GM21447 (cell line): ENCODE results near the gene KLHL40.

Source experiments
- ATAC-seq: cut with Tn5 transposase; IDR thresholded peaks from one replicate; pipeline ENCODE4 v1.9.1; 2021; ENCODE audit not compliant: unreplicated experiment

Gene KLHL40

GRCh38 chr3:42685363-42685881 lies at the start of gene KLHL40:
Gene KLHL40, plus strand, starts transcription at chr3:42685537. Its CDS starts 82 bp downstream, at chr3:42685619.
- no peak for ATAC-seq

GRCh38 chr3:42637001-42637400 lies 48.3 kb upstream of the KLHL40 start:
- no peak for ATAC-seq

GRCh38 chr3:42638339-42638842 lies 46.9 kb upstream of the KLHL40 start:
- ATAC-seq, result no peak

GRCh38 chr3:42639192-42639591 lies 46.1 kb upstream of the KLHL40 start:
- ATAC-seq, result no peak

- ATAC-seq, result no peak
Observed at GRCh38 chr3:42640129-42640528, 45.2 kb upstream of the KLHL40 start.

GRCh38 chr3:42640771-42641370 lies 44.5 kb upstream of the KLHL40 start:
- ATAC-seq, result no peak

GRCh38 chr3:42647821-42648459 lies 37.4 kb upstream of the KLHL40 start:
- no peak for ATAC-seq

GRCh38 chr3:42649006-42649405 lies 36.3 kb upstream of the KLHL40 start:
- ATAC-seq, result no peak

- ATAC-seq, result no peak
Observed at GRCh38 chr3:42649783-42650182, 35.6 kb upstream of the KLHL40 start.

GRCh38 chr3:42651248-42652091 lies 33.9 kb upstream of the KLHL40 start:
- no peak for ATAC-seq

- ATAC-seq, result peak; percentile 33
Observed at GRCh38 chr3:42652251-42652610, 33.1 kb upstream of the KLHL40 start.

GRCh38 chr3:42652611-42653302 lies 32.6 kb upstream of the KLHL40 start:
- peak; percentile 75 for ATAC-seq

- no peak for ATAC-seq
Observed at GRCh38 chr3:42653303-42653559, 32.1 kb upstream of the KLHL40 start.

- ATAC-seq, result no peak
Observed at GRCh38 chr3:42653560-42654330, 31.6 kb upstream of the KLHL40 start, which contains the start of gene ZBTB47. Gene ZBTB47, plus strand, starts transcription at chr3:42653697. Its CDS starts 4,659 bp downstream, at chr3:42658356.

GRCh38 chr3:42654331-42655201 lies 30.8 kb upstream of the KLHL40 start:
- ATAC-seq, result no peak

- no peak for ATAC-seq
Observed at GRCh38 chr3:42655331-42655888, 29.9 kb upstream of the KLHL40 start.

GRCh38 chr3:42655980-42656679 lies 29.2 kb upstream of the KLHL40 start:
- ATAC-seq, result no peak
